ENCODE results near the gene TPPP2.

GRCh38 chr14:21050597-21050996, 20.6 kb downstream of the TPPP2 start:
- no peak for TF ChIP-seq REST (IDR thresholded peaks at IDR 0.05; ENCODE audit: insufficient read depth in 1 of 2, low read depth in 2 of 2, low read length in 2 of 2)
- TF ChIP-seq FOXP2 (optimal IDR thresholded peaks at IDR 0.05; ENCODE audit: borderline replicate concordance, extremely low read depth, extremely low read length, insufficient read depth) = no peak
- TF ChIP-seq TAF1 (IDR thresholded peaks at IDR 0.05; ENCODE audit: borderline replicate concordance, insufficient read depth, low read length) = no peak
